SK-N-MC (cell line): ENCODE measurements around the gene COL16A1.

Source experiments
- DNase-seq: peaks from one replicate; pipeline ENCODE4 v3.0.0-alpha.2; 2011; ENCODE audit warnings: low read depth, low spot score
- H3K27ac ChIP-seq: fragments of 200-600 bp; sonication (generic); 2 replicates; pipeline ENCODE4 v1.5.1; 2016; ENCODE audit warnings: mixed run types
- H3K36me3 ChIP-seq: fragments of 200-600 bp; sonication (generic); 2 replicates; pipeline ENCODE4 v1.6.1; 2017; ENCODE audit warnings: antibody characterized with exemption, low read length, mixed read lengths; ENCODE audit not compliant: insufficient read depth
- H3K4me3 ChIP-seq: fragments of 200-600 bp; sonication (generic); 2 replicates; pipeline ENCODE4 v1.5.1; 2016
- H3K9ac ChIP-seq: fragments of 200-600 bp; sonication (generic); 2 replicates; pipeline ENCODE4 v1.8.0; 2017; ENCODE audit warnings: mixed run types, mixed read lengths; ENCODE audit not compliant: insufficient read length
- H3K9me3 ChIP-seq: fragments of 200-600 bp; sonication (generic); 2 replicates; pipeline ENCODE4 v1.6.1; 2017; ENCODE audit warnings: low read depth, mild to moderate bottlenecking, antibody characterized with exemption, low read length, moderate library complexity, mixed read lengths
- EZH2 ChIP-seq: fragments of 200-600 bp; sonication (generic); IDR thresholded peaks from one replicate; pipeline ENCODE4 v1.6.1; 2017; ENCODE audit warnings: antibody characterized with exemption
- FOXP2 ChIP-seq: optimal IDR thresholded peaks from 2 replicates; pipeline ENCODE3; 2011; ENCODE audit warnings: mild to moderate bottlenecking, moderate library complexity; ENCODE audit not compliant: insufficient read depth; ENCODE audit errors: extremely low read length, control extremely low read depth
- POLR2AphosphoS5 ChIP-seq: IDR thresholded peaks from 2 replicates; pipeline ENCODE4 v1.6.1; 2012; ENCODE audit warnings: mild to moderate bottlenecking, low read depth, low read length, borderline replicate concordance

The COL16A1 gene

DNA sequence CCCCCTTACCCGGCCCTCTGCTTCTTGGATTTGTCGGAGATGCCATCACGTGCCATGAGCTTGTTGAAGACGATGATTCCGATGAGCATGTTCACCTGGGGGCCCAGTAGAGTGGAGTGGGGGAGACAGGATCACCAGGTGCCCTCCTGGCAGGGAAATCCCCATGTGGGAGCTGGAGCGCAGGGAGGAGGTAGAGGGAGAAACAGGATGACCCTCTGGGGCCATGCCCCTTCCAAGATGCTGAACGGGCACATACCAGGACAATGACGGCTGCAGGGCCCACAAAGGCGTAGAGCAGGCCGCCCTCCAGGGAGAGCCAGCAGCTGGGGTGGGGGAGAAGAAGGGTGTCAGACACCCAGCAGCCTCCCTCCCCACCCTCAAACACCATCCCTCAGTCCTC is 31.8 kb upstream of the COL16A1 start:
- Histone ChIP-seq H3K27ac (no peak overlapping the region), H3K36me3 (peaks cover under 1% of the 10 kb centered on the region; the same call in 1 of the 2 replicates), H3K9me3 (no peaks in the 10 kb centered on the region), H3K9ac (no peak overlapping the region), H3K4me3 (no peak overlapping the region)
- no peak for TF ChIP-seq POLR2AphosphoS5
- no peak for TF ChIP-seq EZH2
- TF ChIP-seq FOXP2 = no peak
- no peak for DNase-seq

GRCh38 chr1:31734582-31735107 is 30.8 kb upstream of the COL16A1 start:
- no peak overlapping the region for H3K9ac ChIP-seq
- no peak overlapping the region for H3K4me3 ChIP-seq

GRCh38 chr1:31733389-31734219 is 29.8 kb upstream of the COL16A1 start:
- Histone ChIP-seq H3K9ac (no peak overlapping the region), H3K36me3 (peaks cover 4% of the 10 kb centered on the region; the same call in 1 of the 2 replicates), H3K27ac (no peak overlapping the region), H3K9me3 (no peaks in the 10 kb centered on the region), H3K4me3 (no peak overlapping the region)
- TF ChIP-seq EZH2 (no peak), FOXP2 (no peak), POLR2AphosphoS5 (no peak)
- no peak for DNase-seq

More at GRCh38 chr1:31734582-31735107, 30.8 kb upstream of the COL16A1 start:
- H3K9me3 ChIP-seq = no peaks in the 10 kb centered on the region
- no peak for DNase-seq
- H3K36me3 ChIP-seq = peaks cover 4% of the 10 kb centered on the region; the same call in 1 of the 2 replicates
- H3K27ac ChIP-seq = no peak overlapping the region
- TF ChIP-seq EZH2 = no peak

DNA sequence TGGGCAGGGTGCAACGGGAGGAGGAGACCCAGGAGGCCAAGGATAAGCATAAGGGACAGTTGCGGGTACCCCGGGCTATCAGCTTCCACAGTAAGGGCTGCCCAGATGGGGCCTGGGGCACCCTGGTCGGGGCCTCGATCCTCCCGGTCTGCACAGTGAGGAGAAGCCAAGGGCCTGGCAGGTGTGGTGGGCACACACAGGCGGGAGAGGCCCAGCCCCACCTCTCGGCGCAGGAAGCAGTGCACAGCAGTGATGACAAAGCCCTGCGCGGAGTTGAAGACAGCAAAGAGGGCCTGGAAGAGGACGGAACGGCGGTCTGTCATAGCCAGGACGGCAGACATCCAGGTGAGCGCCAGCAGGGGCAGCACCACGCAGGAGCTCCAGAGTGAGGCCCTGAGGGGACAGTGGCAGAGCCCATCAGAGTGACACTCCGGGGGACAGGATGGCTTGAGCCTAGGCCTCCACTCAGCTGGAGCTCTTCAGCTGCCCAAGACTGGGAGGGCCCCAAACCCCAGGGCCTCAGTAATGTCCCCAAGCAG is 29.0 kb upstream of the COL16A1 start:
- H3K36me3 ChIP-seq = peaks cover 4% of the 10 kb centered on the region; the same call in 1 of the 2 replicates
- no peak overlapping the region for H3K27ac ChIP-seq
- no peak overlapping the region for H3K4me3 ChIP-seq
- H3K9me3 ChIP-seq = no peaks in the 10 kb centered on the region
- DNase-seq = no peak
- H3K9ac ChIP-seq = no peak overlapping the region
- TF ChIP-seq POLR2AphosphoS5 = no peak

GRCh38 chr1:31732343-31732742 is 28.5 kb upstream of the COL16A1 start:
- no peak for DNase-seq
- Histone ChIP-seq H3K4me3 (no peak overlapping the region), H3K36me3 (peaks cover 4% of the 10 kb centered on the region; the same call in 1 of the 2 replicates), H3K9ac (no peak overlapping the region), H3K9me3 (no peaks in the 10 kb centered on the region), H3K27ac (no peak overlapping the region)
- TF ChIP-seq EZH2 (no peak), FOXP2 (no peak), POLR2AphosphoS5 (no peak)

GRCh38 chr1:31731049-31731565 is 27.3 kb upstream of the COL16A1 start:
- H3K27ac ChIP-seq = no peak overlapping the region
- DNase-seq = no peak
- no peaks in the 10 kb centered on the region for H3K9me3 ChIP-seq
- no peak overlapping the region for H3K4me3 ChIP-seq
- TF ChIP-seq POLR2AphosphoS5 = no peak
- TF ChIP-seq EZH2 = no peak
- no peak for TF ChIP-seq FOXP2
- H3K9ac ChIP-seq = no peak overlapping the region
- peaks cover 4% of the 10 kb centered on the region; the same call in 1 of the 2 replicates for H3K36me3 ChIP-seq

GRCh38 chr1:31730336-31731048 is 26.7 kb upstream of the COL16A1 start:
- TF ChIP-seq POLR2AphosphoS5 = no peak

GRCh38 chr1:31727849-31728248 is 24.0 kb upstream of the COL16A1 start:
- peaks cover 4% of the 10 kb centered on the region; the same call in 1 of the 2 replicates for H3K36me3 ChIP-seq
- no peak for DNase-seq
- H3K4me3 ChIP-seq = no peak overlapping the region
- no peak overlapping the region for H3K27ac ChIP-seq
- no peak for TF ChIP-seq POLR2AphosphoS5
- TF ChIP-seq EZH2 = no peak
- TF ChIP-seq FOXP2 = no peak
- H3K9ac ChIP-seq = no peak overlapping the region
- no peaks in the 10 kb centered on the region for H3K9me3 ChIP-seq

More at GRCh38 chr1:31730336-31731048, 26.7 kb upstream of the COL16A1 start:
- Histone ChIP-seq H3K27ac (no peak overlapping the region), H3K9me3 (no peaks in the 10 kb centered on the region), H3K4me3 (no peak overlapping the region), H3K9ac (no peak overlapping the region), H3K36me3 (peaks cover 4% of the 10 kb centered on the region; the same call in 1 of the 2 replicates)
- no peak for DNase-seq

- no peaks in the 10 kb centered on the region for H3K9me3 ChIP-seq
- TF ChIP-seq POLR2AphosphoS5 = no peak
- no peak for TF ChIP-seq EZH2
- no peak for TF ChIP-seq FOXP2
- H3K36me3 ChIP-seq = peaks cover 4% of the 10 kb centered on the region; the same call in 1 of the 2 replicates
- H3K9ac ChIP-seq = no peak overlapping the region
- DNase-seq = no peak
- no peak overlapping the region for H3K27ac ChIP-seq
- H3K4me3 ChIP-seq = no peak overlapping the region
These were observed 23.4 kb upstream of the COL16A1 start for GRCh38 chr1:31727195-31727594.
